PC-9 (cell line): ENCODE data around the gene RNF6. TPM values are rescaled to one million over a fixed set of nuclear protein-coding genes. Genes with fewer than 3 reads are reported as not detected.
A peak's percentile ranks its signal among the peaks of the same experiment; 100 is the strongest.

ENCODE experiments used
- BruUV-seq: library from RNA; stranded (reverse); fragments of 400-500 nt; replicated peaks from 2 replicates; lab custom pipeline; 2021; lab: Mats Ljungman, UMichigan
- CTCF ChIA-PET: fragments of 300-600 bp; sonication (Branson Sonifier 250); formaldehyde crosslinking; loops from one replicate; lab custom pipeline; 2022; ENCODE audit warnings: antibody characterized with exemption; lab: Charles Lee
- POLR2A ChIA-PET: fragments of 300-600 bp; sonication (Branson Sonifier 250); formaldehyde crosslinking; loops from one replicate; lab custom pipeline; 2022; ENCODE audit warnings: antibody characterized with exemption; ENCODE audit not compliant: unreplicated experiment; lab: Charles Lee
- DNase-seq, 2 experiments: peaks; one replicate each; pipeline versions ENCODE4 v3.0.0 to v3.0.0-alpha.2; 2015 to 2022; ENCODE audit warnings: mixed read lengths in 1 of 2
- H2AFZ ChIP-seq: fragments of 200-600 bp; sonication (generic); 2 replicates; pipeline ENCODE4 v1.8.1; 2017; ENCODE audit warnings: antibody characterized with exemption
- H3F3A ChIP-seq: fragments of 200-600 bp; sonication (generic); 2 replicates; pipeline ENCODE4 v1.8.1; 2017; ENCODE audit warnings: antibody characterized with exemption, mild to moderate bottlenecking, low read depth; ENCODE audit not compliant: insufficient read depth
- H3K27ac ChIP-seq: fragments of 200-600 bp; sonication (generic); 2 replicates; pipeline ENCODE4 v1.6.1; 2016; ENCODE audit warnings: mixed run types
- H3K27me3 ChIP-seq: fragments of 200-600 bp; sonication (generic); 2 replicates; pipeline ENCODE4 v1.6.1; 2016; ENCODE audit warnings: low read depth, mixed run types; ENCODE audit not compliant: insufficient read depth
- H3K36me3 ChIP-seq: fragments of 200-600 bp; sonication (generic); 2 replicates; pipeline ENCODE4 v1.6.1; 2016; ENCODE audit warnings: low read depth, mixed run types
- H3K4me1 ChIP-seq: fragments of 200-600 bp; sonication (generic); replicated peaks from 2 replicates; pipeline ENCODE4 v1.6.1; 2016; ENCODE audit warnings: mixed run types; ENCODE audit not compliant: insufficient read depth
- H3K4me2 ChIP-seq: fragments of 200-600 bp; sonication (generic); 2 replicates; pipeline ENCODE4 v1.6.1; 2017; ENCODE audit warnings: mixed run types
- H3K4me3 ChIP-seq: fragments of 200-600 bp; sonication (generic); 2 replicates; pipeline ENCODE4 v1.6.1; 2016; ENCODE audit warnings: mixed run types
- H3K79me2 ChIP-seq: fragments of 200-600 bp; sonication (generic); 2 replicates; pipeline ENCODE4 v1.6.1; 2017; ENCODE audit warnings: low read depth, mixed run types
- H3K9me2 ChIP-seq: fragments of 200-600 bp; sonication (generic); 2 replicates; pipeline ENCODE4 v1.8.1; 2017; ENCODE audit warnings: mild to moderate bottlenecking; ENCODE audit not compliant: insufficient read depth
- H3K9me3 ChIP-seq: fragments of 200-600 bp; sonication (generic); 2 replicates; pipeline ENCODE4 v1.8.1; 2016; ENCODE audit warnings: low read depth; ENCODE audit not compliant: insufficient read depth
- H4K20me1 ChIP-seq: fragments of 200-600 bp; sonication (generic); 2 replicates; pipeline ENCODE4 v1.8.1; 2017; ENCODE audit not compliant: insufficient read depth
- EZH2 ChIP-seq: fragments of 200-600 bp; sonication (generic); IDR thresholded peaks from 2 replicates; pipeline ENCODE4 v1.8.0; 2017; ENCODE audit warnings: antibody characterized with exemption, low read depth
- intact Hi-C: fragments of 100-400 bp; cut with micrococcal nuclease; formaldehyde crosslinking; loops from one replicate; pipeline ENCODE4 v1.10.0; 2022; ENCODE audit not compliant: unreplicated experiment
- total RNA-seq: library from RNA; stranded (reverse); gene quantifications from 2 replicates; pipeline ENCODE4 v1.2.3, GENCODE V29; 2021
- TF ChIP-seq, protein P1 (sequence below): fragments of 200-600 bp; sonication (generic); conservative IDR thresholded peaks from 2 replicates; pipeline ENCODE4 v1.6.1; 2017; ENCODE audit warnings: mixed run types, antibody characterized with exemption, mild to moderate bottlenecking, moderate library complexity

Gene RNF6
- total RNA-seq, 1 experiment from 2014 or later, result 30.3 TPM

DNA sequence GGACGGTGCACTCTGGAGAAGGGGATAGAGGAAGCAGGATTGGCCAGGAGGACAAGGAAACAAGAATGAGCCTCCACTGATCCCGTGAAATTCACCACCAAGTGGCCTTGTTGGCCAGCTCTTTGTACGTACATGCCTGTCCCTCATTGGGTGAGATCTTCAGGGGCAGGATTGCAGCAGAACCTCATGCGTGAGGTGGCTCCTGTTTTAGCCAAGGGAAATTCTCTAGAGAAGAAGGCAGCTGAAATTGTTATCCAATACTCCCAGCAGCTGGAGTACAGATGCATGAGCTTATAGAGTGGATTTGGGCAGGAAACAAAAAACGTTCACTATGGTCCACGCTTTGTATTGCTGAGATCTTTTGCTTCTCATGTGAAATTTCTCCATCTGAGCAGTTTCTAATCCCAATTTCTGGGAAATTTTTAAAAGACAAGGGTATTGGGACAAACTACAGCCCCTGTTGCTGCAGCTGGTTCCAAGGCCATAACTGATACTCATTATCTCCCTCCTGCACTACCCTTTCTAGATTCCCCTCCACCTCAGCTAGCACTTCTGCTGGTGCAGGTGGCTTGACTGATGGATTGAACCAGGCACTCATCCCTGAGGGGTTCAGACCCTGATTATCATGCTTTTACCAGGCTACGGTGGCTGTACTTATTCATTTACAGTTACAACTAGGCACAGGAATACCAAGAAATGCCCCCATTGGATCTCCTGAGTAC, 3.9 kb upstream of the RNF6 start:
- H3F3A ChIP-seq, result no peaks in the 10 kb centered on the region
- DNase-seq, result no peak
- POLR2A ChIA-PET, result no interaction called here

DNA sequence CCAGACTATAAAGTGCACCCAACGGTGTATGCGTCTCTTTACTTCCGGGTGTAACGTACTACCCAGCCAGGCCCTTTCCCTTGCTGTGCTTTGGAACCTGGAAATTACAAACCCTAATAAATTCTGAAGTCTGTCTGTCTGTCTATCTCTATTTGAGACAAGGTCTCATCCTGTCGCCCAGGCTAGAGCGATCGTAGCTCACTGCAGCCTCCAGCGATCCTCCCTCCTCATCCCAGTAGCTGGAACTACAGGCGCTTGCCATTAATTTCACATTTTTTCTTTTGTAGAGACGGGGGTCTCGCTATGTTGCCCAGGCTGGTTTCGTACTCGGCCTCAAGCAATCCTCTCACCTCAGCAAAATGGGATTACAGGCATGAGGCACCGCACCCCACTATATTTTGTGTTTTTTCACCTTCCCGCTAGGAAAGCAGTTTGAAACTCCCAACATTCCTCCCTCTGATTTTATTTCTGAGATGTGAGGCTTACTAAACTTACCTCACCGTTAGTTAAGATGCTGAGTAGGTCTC, 469 bp upstream of the RNF6 start:
- Histone ChIP-seq H3K9me2 (no peaks in the 10 kb centered on the region), H3K27ac (peak overlapping the region; percentile 87), H3K79me2 (peaks cover 22% of the 10 kb centered on the region), H2AFZ (peak overlapping the region; percentile 98), H3F3A (0 out of 2 replicates have a peak, but pooled peaks cover 4% of the 10 kb centered on the region), H3K9me3 (no peaks in the 10 kb centered on the region), H4K20me1 (peaks cover 7% of the 10 kb centered on the region; the same call in 1 of the 2 replicates), H3K36me3 (peaks cover 23% of the 10 kb centered on the region), H3K27me3 (no peaks in the 10 kb centered on the region), H3K4me3 (peak overlapping the region; percentile 83), H3K4me1 (peaks cover 10% of the 10 kb centered on the region), H3K4me2 (peak overlapping the region; percentile 90)
- TF ChIP-seq EZH2, result no peak
- TF ChIP-seq, protein P1, sequence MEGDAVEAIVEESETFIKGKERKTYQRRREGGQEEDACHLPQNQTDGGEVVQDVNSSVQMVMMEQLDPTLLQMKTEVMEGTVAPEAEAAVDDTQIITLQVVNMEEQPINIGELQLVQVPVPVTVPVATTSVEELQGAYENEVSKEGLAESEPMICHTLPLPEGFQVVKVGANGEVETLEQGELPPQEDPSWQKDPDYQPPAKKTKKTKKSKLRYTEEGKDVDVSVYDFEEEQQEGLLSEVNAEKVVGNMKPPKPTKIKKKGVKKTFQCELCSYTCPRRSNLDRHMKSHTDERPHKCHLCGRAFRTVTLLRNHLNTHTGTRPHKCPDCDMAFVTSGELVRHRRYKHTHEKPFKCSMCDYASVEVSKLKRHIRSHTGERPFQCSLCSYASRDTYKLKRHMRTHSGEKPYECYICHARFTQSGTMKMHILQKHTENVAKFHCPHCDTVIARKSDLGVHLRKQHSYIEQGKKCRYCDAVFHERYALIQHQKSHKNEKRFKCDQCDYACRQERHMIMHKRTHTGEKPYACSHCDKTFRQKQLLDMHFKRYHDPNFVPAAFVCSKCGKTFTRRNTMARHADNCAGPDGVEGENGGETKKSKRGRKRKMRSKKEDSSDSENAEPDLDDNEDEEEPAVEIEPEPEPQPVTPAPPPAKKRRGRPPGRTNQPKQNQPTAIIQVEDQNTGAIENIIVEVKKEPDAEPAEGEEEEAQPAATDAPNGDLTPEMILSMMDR, result no peak
- no TSS peak for BruUV-seq
- intact Hi-C loops, result loop anchor here (2.0 kb wide), 1 partner anchor 32 kb away; the partner anchor contains the start of gene CDK8
- ChIA-PET CTCF (interaction anchor here (0.6 kb wide), 1 partner anchor 36 kb away, joined by 4 read pairs; no protein-coding TSS in a partner anchor), POLR2A (interaction anchor here (0.5 to 0.6 kb wide), 2 partner anchors 37 to 83 kb away, joined by 3 to 5 read pairs; no protein-coding TSS in a partner anchor)
- no peak for DNase-seq

More for the DNA sequence above, 3.9 kb upstream of the RNF6 start:
- Histone ChIP-seq H3K4me3 (no peak overlapping the region), H3K36me3 (no peaks in the 10 kb centered on the region), H3K79me2 (peaks cover 5% of the 10 kb centered on the region), H3K9me3 (no peaks in the 10 kb centered on the region), H4K20me1 (peaks cover 2% of the 10 kb centered on the region; the same call in 1 of the 2 replicates), H3K4me2 (no peak overlapping the region), H2AFZ (no peak overlapping the region), H3K9me2 (no peaks in the 10 kb centered on the region), H3K4me1 (no peaks in the 10 kb centered on the region), H3K27ac (no peak overlapping the region), H3K27me3 (no peaks in the 10 kb centered on the region)
- intact Hi-C loops, result no loop called here
- no TSS peak for BruUV-seq
- CTCF ChIA-PET, result no interaction called here
- TF ChIP-seq, protein P1, result no peak
- TF ChIP-seq EZH2, result no peak

DNA sequence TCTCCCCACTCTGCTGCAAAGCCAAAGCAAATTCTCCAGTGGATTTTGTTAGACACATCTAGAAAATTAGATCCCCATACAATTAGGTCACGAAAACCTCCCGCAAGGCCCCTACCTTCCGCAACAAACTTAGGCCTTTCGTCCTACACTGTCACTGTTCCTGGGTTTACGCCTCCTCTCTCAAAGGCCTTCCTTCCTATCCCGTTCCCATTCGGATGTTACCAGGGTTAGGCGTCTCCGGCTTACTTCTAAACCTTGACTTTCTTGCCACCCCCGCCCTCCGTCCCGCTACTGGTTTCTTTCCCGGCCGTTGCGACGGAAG, 754 bp downstream of the RNF6 start:
- Histone ChIP-seq H3K4me3 (peak overlapping the region; percentile 83), H3F3A (0 out of 2 replicates have a peak, but pooled peaks cover 4% of the 10 kb centered on the region), H3K79me2 (peaks cover 22% of the 10 kb centered on the region), H3K27ac (peak overlapping the region; percentile 87), H3K4me2 (peak overlapping the region; percentile 90), H2AFZ (peak overlapping the region; percentile 98; the same call in 1 of the 2 replicates), H3K9me3 (no peaks in the 10 kb centered on the region), H3K27me3 (no peaks in the 10 kb centered on the region), H3K4me1 (peaks cover 10% of the 10 kb centered on the region), H3K36me3 (peaks cover 30% of the 10 kb centered on the region), H4K20me1 (peaks cover 7% of the 10 kb centered on the region), H3K9me2 (no peaks in the 10 kb centered on the region)
- ChIA-PET CTCF (no interaction called here), POLR2A (no interaction called here)
- no peak for TF ChIP-seq EZH2
- TF ChIP-seq, protein P1, result no peak
- TSS peak; percentile 62 for BruUV-seq
- intact Hi-C loops, result no loop called here
- no peak for DNase-seq
